ENCODE results near the gene GATAD2A.
A peak's percentile ranks its signal among the peaks of the same experiment; 100 is the strongest.

The GATAD2A gene

DNA sequence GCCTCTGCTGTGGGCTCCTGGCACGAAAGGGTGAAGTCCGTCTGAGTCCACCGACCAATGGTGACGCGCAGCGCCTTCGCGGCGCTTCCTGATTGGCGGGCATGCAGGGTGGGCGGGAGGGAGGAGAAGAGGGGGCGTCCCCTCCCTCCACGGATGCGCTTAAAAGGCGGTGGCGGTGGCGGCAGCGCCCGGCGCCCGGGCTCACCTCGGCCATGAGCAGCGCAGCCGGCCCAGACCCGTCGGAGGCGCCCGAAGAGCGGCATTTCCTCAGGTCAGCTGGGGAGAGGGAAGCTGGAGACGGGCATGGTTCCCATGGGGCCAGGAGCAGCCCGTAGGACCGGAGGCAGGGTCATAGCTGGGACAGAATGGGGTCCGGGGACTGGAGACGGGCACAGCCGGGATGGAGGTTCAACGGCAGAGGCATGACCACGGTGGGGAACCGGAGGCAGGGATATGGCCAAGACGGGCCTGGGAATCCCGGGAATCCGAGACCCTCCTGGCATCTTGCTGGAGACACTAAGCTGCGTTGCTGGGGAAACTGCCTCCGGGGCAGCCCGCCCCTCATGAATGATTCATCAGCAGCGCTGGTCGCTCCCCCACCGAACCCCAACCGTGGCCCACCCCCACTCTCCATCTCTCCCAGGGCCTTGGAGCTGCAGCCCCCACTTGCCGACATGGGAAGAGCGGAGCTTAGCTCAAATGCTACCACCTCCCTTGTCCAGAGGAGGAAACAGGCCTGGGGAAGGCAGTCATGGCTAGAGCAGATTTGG is 123.4 kb downstream of the GATAD2A start, which contains the start of gene YJEFN3:
TSS of gene YJEFN3 (plus strand) at position 191 of the 770 bp plus-strand sequence. CDS start at position 213, 22 bp downstream.
- Histone ChIP-seq H3K9me3 (no peaks in the 10 kb centered on the region), H3K27ac (no peak within 1 kb of the TSS), H3K27me3 (no peaks in the 10 kb centered on the region), H3K4me1 (ENCODE audit: control insufficient read depth in 1 of 2, insufficient read depth in 1 of 2, low read depth in 1 of 2, low read length in 1 of 2) (peaks cover 0 to 8% of the 10 kb centered on the region in 2 experiments), H3K4me3 (ENCODE audit: low read depth in 1 of 2, low read length in 1 of 2) (no peak within 1 kb of the TSS), H3K36me3 (peaks cover 49% of the 10 kb centered on the region)
- no peak for TF ChIP-seq CTCF (IDR thresholded peaks at IDR 0.05)

- H3K9me3 ChIP-seq, result no peaks in the 10 kb centered on the region
- H3K4me3 ChIP-seq (ENCODE audit: low read depth in 1 of 2, low read length in 1 of 2), result no peak overlapping the region
- no peaks in the 10 kb centered on the region for H3K27me3 ChIP-seq
- peaks cover 0 to 8% of the 10 kb centered on the region in 2 experiments for H3K4me1 ChIP-seq (ENCODE audit: control insufficient read depth in 1 of 2, insufficient read depth in 1 of 2, low read depth in 1 of 2, low read length in 1 of 2)
- H3K36me3 ChIP-seq, result peaks cover 43% of the 10 kb centered on the region
- TF ChIP-seq CTCF (IDR thresholded peaks at IDR 0.05), result no peak
- no peak overlapping the region for H3K27ac ChIP-seq
Measured at GRCh38 chr19:19529783-19530422, 124.4 kb downstream of the GATAD2A start.

- TF ChIP-seq CTCF (IDR thresholded peaks at IDR 0.05), result no peak
- H3K4me1 ChIP-seq (ENCODE audit: control insufficient read depth in 1 of 2, insufficient read depth in 1 of 2, low read depth in 1 of 2, low read length in 1 of 2), result peaks cover 0 to 8% of the 10 kb centered on the region in 2 experiments
- H3K27me3 ChIP-seq, result no peaks in the 10 kb centered on the region
- no peak overlapping the region for H3K27ac ChIP-seq
- peaks cover 43% of the 10 kb centered on the region for H3K36me3 ChIP-seq
- H3K4me3 ChIP-seq (ENCODE audit: low read depth in 1 of 2, low read length in 1 of 2), result no peak overlapping the region
- H3K9me3 ChIP-seq, result no peaks in the 10 kb centered on the region
Measured at GRCh38 chr19:19530423-19530804, 124.9 kb downstream of the GATAD2A start.

DNA sequence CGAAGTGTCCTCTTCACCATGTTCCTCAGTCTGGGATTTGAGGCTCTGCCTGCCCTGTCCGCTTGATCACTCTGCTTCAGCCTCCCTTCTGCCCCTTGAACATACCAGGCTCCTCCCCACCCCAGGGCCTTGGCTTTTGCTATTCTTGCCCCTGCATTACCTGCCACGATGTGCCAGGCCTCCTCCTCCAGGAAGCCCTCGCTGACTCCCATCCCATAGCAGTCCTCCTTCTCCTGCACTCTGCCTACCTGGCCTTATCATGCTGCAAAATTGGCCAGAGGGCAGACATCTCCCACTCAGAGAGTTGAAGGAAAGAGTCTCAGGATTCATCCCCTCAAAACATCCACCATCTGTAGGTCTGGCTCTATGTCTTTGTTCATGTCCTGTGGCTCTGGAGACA is 125.4 kb downstream of the GATAD2A start:
- H3K4me3 ChIP-seq (ENCODE audit: low read depth in 1 of 2, low read length in 1 of 2), result no peak overlapping the region
- H3K27me3 ChIP-seq, result no peaks in the 10 kb centered on the region
- no peak for TF ChIP-seq CTCF (IDR thresholded peaks at IDR 0.05)
- H3K9me3 ChIP-seq, result no peaks in the 10 kb centered on the region
- peaks cover 0 to 8% of the 10 kb centered on the region in 2 experiments for H3K4me1 ChIP-seq (ENCODE audit: control insufficient read depth in 1 of 2, insufficient read depth in 1 of 2, low read depth in 1 of 2, low read length in 1 of 2)
- peaks cover 43% of the 10 kb centered on the region for H3K36me3 ChIP-seq
- no peak overlapping the region for H3K27ac ChIP-seq

GRCh38 chr19:19531951-19532805 is 126.7 kb downstream of the GATAD2A start:
- Histone ChIP-seq H3K4me1 (ENCODE audit: control insufficient read depth in 1 of 2, insufficient read depth in 1 of 2, low read depth in 1 of 2, low read length in 1 of 2) (peaks cover 0 to 8% of the 10 kb centered on the region in 2 experiments), H3K27me3 (peaks cover 10% of the 10 kb centered on the region), H3K9me3 (no peaks in the 10 kb centered on the region), H3K36me3 (peaks cover 32% of the 10 kb centered on the region), H3K27ac (no peak overlapping the region), H3K4me3 (ENCODE audit: low read depth in 1 of 2, low read length in 1 of 2) (no peak overlapping the region)
- TF ChIP-seq CTCF (IDR thresholded peaks at IDR 0.05), result peak; percentile 91

Measured in neutrophil (primary cell).